ENCODE data around the gene SFXN3.

Gene SFXN3

GRCh38 chr10:100999742-101000126, 31.3 kb upstream of the SFXN3 start, which contains the start of gene LZTS2:
TSS of gene LZTS2 (plus strand) at chr10:100999808. CDS start at chr10:101002539, 2,731 bp downstream.
- DNase-seq (ENCODE audit: extremely low spot score, insufficient read length, low read depth) (no peak), FAIRE-seq (no peak)

GRCh38 chr10:101000127-101000914, 30.7 kb upstream of the SFXN3 start:
- FAIRE-seq = no peak
- DNase-seq (ENCODE audit: extremely low spot score, insufficient read length, low read depth) = no peak

- DNase-seq (ENCODE audit: extremely low spot score, insufficient read length, low read depth) = no peak
- no peak for FAIRE-seq
These were observed 29.9 kb upstream of the SFXN3 start for GRCh38 chr10:101000915-101001658.

GRCh38 chr10:101001659-101002035, 29.4 kb upstream of the SFXN3 start:
- no peak for FAIRE-seq

GRCh38 chr10:101002456-101002855, 28.6 kb upstream of the SFXN3 start:
- DNase-seq (ENCODE audit: extremely low spot score, insufficient read length, low read depth) = no peak
- FAIRE-seq = no peak

More at GRCh38 chr10:101001659-101002035, 29.4 kb upstream of the SFXN3 start:
- no peak for DNase-seq (ENCODE audit: extremely low spot score, insufficient read length, low read depth)

- FAIRE-seq = no peak
- no peak for DNase-seq (ENCODE audit: extremely low spot score, insufficient read length, low read depth)
These were observed 27.3 kb upstream of the SFXN3 start for GRCh38 chr10:101003639-101004206.

GRCh38 chr10:101005361-101005760, 25.7 kb upstream of the SFXN3 start:
- FAIRE-seq (no peak), DNase-seq (ENCODE audit: extremely low spot score, insufficient read length, low read depth) (no peak)

GRCh38 chr10:101005869-101006567, 25.0 kb upstream of the SFXN3 start:
- FAIRE-seq (no peak), DNase-seq (ENCODE audit: extremely low spot score, insufficient read length, low read depth) (no peak)

GRCh38 chr10:101006593-101007098, 24.4 kb upstream of the SFXN3 start:
- FAIRE-seq (no peak), DNase-seq (ENCODE audit: extremely low spot score, insufficient read length, low read depth) (no peak)

GRCh38 chr10:101007099-101007711, 23.8 kb upstream of the SFXN3 start:
- FAIRE-seq = no peak
- no peak for DNase-seq (ENCODE audit: extremely low spot score, insufficient read length, low read depth)

- FAIRE-seq (no peak), DNase-seq (ENCODE audit: extremely low spot score, insufficient read length, low read depth) (no peak)
These were observed 22.9 kb upstream of the SFXN3 start for GRCh38 chr10:101007915-101008822.

- DNase-seq (ENCODE audit: extremely low spot score, insufficient read length, low read depth) (no peak), FAIRE-seq (no peak)
These were observed 22.1 kb upstream of the SFXN3 start for GRCh38 chr10:101008823-101009423.

- FAIRE-seq (no peak), DNase-seq (ENCODE audit: extremely low spot score, insufficient read length, low read depth) (no peak)
These were observed 20.7 kb upstream of the SFXN3 start for GRCh38 chr10:101010329-101010728.

- FAIRE-seq (no peak), DNase-seq (ENCODE audit: extremely low spot score, insufficient read length, low read depth) (no peak)
These were observed 19.3 kb upstream of the SFXN3 start for GRCh38 chr10:101011517-101012423.

GRCh38 chr10:101012525-101013364, 18.3 kb upstream of the SFXN3 start:
- no peak for DNase-seq (ENCODE audit: extremely low spot score, insufficient read length, low read depth)
- FAIRE-seq = peak; percentile 92

GRCh38 chr10:101013365-101013825, 17.6 kb upstream of the SFXN3 start:
- FAIRE-seq = no peak
- DNase-seq (ENCODE audit: extremely low spot score, insufficient read length, low read depth) = no peak
